IPS DF 6.9 (cell line): ENCODE results near the gene MPZL2.

ENCODE experiments used
- DNase-seq: peaks from one replicate; pipeline ENCODE4 v3.0.0-alpha.2; 2013; ENCODE audit warnings: low read depth, low spot score
- H3K27ac ChIP-seq: one replicate; pipeline ENCODE4 v1.5.1; 2013; ENCODE audit warnings: low read length, control low read depth
- H3K27me3 ChIP-seq: 2 replicates; pipeline ENCODE4 v1.6.1; 2013; ENCODE audit warnings: mild to moderate bottlenecking, low read length; ENCODE audit not compliant: control insufficient read depth, insufficient read depth
- H3K36me3 ChIP-seq: 2 replicates; pipeline ENCODE4 v1.6.1; 2013; ENCODE audit warnings: low read length; ENCODE audit not compliant: control insufficient read depth, insufficient read depth
- H3K4me1 ChIP-seq: 2 replicates; pipeline ENCODE4 v1.6.1; 2013; ENCODE audit warnings: low read length; ENCODE audit not compliant: control insufficient read depth, insufficient read depth
- H3K4me3 ChIP-seq: 2 replicates; pipeline ENCODE4 v1.5.1; 2013; ENCODE audit warnings: mild to moderate bottlenecking, low read length
- H3K9me3 ChIP-seq: 2 replicates; pipeline ENCODE4 v1.6.1; 2013; ENCODE audit warnings: low read length, inconsistent platforms; ENCODE audit not compliant: control insufficient read depth, insufficient read depth
- WGBS: extraction: QIAGEN DNeasy Blood & Tissue Kit; methylation state at CpG from one replicate; pipeline ENCODE4 v1.1.7; 2013; ENCODE audit warnings: mixed read lengths, missing lambda C conversion rate; ENCODE audit not compliant: insufficient read length, insufficient coverage; 5-methylcytosine and 5-hydroxymethylcytosine counted together

The MPZL2 gene

DNA sequence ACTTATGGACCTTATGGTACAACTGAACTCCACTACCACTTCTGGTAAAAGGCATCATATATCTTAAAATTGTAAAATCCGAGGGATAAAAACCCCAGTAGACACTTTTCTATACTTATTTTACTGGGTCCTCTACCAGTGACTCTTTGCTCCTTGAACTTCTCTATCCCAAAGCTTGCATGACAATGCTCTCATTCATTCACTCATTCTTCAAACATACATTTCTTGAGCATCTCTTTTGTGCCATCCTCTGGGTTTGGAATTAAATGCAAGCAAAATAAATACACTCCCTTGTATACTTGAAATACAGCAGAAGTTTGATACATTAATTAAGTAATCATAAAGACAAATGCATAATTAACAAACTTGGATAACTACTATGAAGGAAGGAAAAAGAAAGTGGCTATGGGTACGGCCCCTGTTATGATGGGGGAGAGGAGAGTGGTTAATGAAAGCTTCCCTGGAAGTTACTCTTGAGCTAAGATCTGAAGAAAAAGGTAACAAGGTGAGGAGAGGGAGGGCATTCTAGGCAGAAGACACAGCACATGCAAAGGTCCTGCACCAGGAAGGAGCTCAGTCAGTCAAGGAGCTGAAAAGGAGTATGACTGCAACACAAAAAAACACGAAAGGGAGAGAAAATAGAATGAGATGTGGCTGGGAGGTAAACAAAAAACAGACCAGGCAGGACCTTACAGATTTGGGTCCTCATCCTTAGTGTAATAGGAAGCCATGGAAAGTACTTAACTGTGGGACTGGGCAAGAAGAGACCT lies 19.9 kb downstream of the MPZL2 start:
- Histone ChIP-seq H3K9me3 (no peaks in the 10 kb centered on the region), H3K27ac (no peak overlapping the region), H3K4me3 (no peak overlapping the region), H3K4me1 (no peaks in the 10 kb centered on the region; the same call in 1 of the 2 replicates), H3K36me3 (no peaks in the 10 kb centered on the region), H3K27me3 (no peaks in the 10 kb centered on the region; the same call in 1 of the 2 replicates)
- no peak for DNase-seq
- WGBS = no CpG with 5 or more reads among the region's 3 CpGs

DNA sequence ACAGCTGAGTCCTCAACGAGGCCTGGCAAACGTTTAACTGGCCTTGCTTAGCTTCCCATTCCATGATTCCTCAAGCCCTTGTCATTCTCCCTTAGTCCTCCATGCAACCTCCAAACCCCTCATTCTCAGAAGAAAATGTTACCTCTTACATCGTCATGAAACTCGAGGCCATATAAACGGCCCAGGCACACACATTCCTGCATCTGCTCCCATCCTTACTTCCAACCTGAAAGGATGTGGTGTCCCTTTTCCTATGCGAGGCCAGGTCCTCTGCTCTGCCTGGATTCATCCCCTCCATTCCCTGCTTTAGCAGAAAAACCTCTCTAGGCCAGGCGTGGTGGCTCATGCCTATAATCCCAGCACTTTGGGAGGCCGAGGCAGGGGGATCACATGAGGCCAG lies 20.9 kb downstream of the MPZL2 start:
- no peaks in the 10 kb centered on the region; the same call in 1 of the 2 replicates for H3K4me1 ChIP-seq

DNA sequence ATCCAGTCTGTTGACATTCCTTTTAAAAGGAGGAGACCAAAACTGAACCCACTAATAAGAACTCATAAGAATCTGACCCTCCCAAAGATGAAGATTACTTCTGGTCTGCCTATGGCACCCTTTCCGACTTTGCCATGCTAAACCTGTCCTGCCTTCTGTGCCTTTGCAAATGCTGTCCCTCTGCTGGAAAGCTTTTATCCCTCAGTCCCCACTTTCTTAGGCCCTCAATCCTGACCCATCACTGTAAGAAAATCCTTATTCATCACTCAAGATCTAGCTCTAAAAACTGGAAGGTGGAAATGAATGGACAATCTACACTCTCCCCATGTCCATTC lies 22.4 kb downstream of the MPZL2 start:
- H3K36me3 ChIP-seq = no peaks in the 10 kb centered on the region
- H3K27me3 ChIP-seq = no peaks in the 10 kb centered on the region; the same call in 1 of the 2 replicates
- WGBS = no CpG with 5 or more reads among the region's 1 CpG
- no peak overlapping the region for H3K4me3 ChIP-seq
- no peaks in the 10 kb centered on the region; the same call in 1 of the 2 replicates for H3K4me1 ChIP-seq
- no peak for DNase-seq
- H3K27ac ChIP-seq = no peak overlapping the region
- H3K9me3 ChIP-seq = no peaks in the 10 kb centered on the region

More for the DNA sequence above, 20.9 kb downstream of the MPZL2 start:
- DNase-seq = no peak
- no CpG with 5 or more reads among the region's 8 CpGs for WGBS
- no peak overlapping the region for H3K4me3 ChIP-seq
- H3K27me3 ChIP-seq = no peaks in the 10 kb centered on the region; the same call in 1 of the 2 replicates
- H3K9me3 ChIP-seq = no peaks in the 10 kb centered on the region
- no peak overlapping the region for H3K27ac ChIP-seq
- H3K36me3 ChIP-seq = no peaks in the 10 kb centered on the region

DNA sequence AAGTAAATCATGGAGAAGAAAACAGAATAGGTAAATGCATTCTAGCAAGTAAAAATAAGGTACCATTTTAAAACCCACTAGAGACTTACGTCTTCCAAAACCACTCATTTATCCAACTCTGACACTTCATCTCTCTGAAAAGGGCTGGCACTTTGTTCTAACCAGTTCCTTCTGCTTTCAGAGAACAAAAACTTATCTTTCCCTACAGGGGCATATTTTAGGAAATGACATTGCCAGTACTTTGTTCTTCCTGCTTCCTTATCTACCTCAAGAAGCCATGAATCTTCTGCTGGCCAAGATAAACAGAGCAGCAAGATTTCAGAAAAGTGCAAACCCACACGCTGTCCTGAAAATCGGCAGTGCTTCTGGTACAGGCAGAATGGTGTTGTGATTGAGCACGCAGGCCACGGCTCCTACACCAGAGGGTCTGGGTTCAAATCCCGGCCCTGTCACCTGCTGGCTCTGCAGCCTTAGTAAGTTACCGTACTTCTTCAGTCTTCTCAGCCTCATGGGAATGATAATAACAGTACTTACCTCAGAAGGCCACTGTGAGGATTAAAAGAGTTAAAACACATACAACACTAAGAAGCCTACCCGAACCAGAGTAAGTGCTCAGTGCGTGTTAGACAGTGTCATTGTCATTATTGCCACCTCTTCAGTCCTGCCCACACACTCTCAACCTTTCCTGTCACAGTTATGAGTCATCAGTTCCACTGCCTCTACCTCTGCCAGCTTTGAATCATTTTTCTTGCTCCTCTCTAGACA lies 22.9 kb downstream of the MPZL2 start:
- Histone ChIP-seq H3K36me3 (no peaks in the 10 kb centered on the region), H3K27me3 (no peaks in the 10 kb centered on the region; the same call in 1 of the 2 replicates), H3K4me3 (no peak overlapping the region), H3K27ac (no peak overlapping the region), H3K9me3 (no peaks in the 10 kb centered on the region), H3K4me1 (no peaks in the 10 kb centered on the region; the same call in 1 of the 2 replicates)
- WGBS = no CpG with 5 or more reads among the region's 9 CpGs
- DNase-seq = no peak

DNA sequence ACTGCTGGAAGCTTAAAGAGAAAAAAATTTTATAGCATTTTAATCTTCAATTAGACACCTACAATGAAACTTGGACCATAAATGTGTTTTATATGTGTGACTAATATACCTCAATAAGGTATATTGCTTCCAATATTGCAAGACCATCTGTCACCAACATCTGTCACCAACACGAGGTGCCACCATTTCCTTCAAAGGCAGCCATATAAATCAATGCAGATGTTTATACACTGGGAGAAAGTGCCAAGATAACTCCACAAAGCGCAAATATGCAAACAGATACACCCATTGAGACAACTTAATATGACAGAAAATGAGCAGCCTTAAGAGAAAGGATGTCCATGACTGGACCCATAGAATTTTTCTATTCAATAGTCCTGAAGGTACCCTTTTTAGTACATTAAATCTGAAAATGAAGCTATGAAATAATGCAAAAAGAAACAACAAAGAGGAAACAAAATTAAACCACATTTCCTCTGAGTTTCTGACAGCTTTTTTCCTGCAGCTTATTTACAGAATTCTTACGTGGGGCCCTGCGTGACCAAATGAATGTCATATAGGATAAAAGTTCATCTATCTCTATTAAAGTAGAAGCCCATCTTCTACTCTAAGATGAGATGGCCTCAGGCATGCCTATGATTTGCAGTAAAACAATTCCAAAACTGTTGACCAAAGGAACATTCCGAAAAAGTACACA lies 24.4 kb downstream of the MPZL2 start:
- DNase-seq = no peak
- H3K9me3 ChIP-seq = no peaks in the 10 kb centered on the region
- no peaks in the 10 kb centered on the region; the same call in 1 of the 2 replicates for H3K27me3 ChIP-seq
- no peaks in the 10 kb centered on the region for H3K36me3 ChIP-seq
- no peak overlapping the region for H3K27ac ChIP-seq
- WGBS = no CpG with 5 or more reads among the region's 5 CpGs
- no peaks in the 10 kb centered on the region; the same call in 1 of the 2 replicates for H3K4me1 ChIP-seq
- H3K4me3 ChIP-seq = no peak overlapping the region

DNA sequence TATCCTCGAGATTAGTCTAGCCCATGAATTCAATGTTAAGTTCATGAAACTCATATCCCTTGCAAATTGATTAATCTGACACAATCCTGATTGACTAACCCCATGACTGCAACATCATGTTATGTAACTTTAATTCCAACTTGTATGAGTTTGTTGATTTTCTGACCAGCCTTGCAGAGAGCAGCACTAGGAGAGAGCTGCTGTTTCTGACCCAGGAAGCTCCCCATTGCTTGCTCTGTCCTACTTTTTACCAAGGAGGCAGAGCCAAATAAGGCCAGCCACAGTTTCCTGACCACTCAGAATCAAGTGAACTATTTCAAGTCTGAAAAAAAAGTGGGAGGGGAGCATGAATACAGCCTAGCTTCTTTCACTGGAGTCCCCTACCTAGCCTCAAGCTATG lies 25.2 kb downstream of the MPZL2 start:
- DNase-seq = no peak
- Histone ChIP-seq H3K4me1 (no peaks in the 10 kb centered on the region; the same call in 1 of the 2 replicates), H3K4me3 (no peak overlapping the region), H3K27ac (no peak overlapping the region), H3K27me3 (no peaks in the 10 kb centered on the region; the same call in 1 of the 2 replicates), H3K9me3 (no peaks in the 10 kb centered on the region), H3K36me3 (no peaks in the 10 kb centered on the region)
- no CpG with 5 or more reads among the region's 1 CpG for WGBS

DNA sequence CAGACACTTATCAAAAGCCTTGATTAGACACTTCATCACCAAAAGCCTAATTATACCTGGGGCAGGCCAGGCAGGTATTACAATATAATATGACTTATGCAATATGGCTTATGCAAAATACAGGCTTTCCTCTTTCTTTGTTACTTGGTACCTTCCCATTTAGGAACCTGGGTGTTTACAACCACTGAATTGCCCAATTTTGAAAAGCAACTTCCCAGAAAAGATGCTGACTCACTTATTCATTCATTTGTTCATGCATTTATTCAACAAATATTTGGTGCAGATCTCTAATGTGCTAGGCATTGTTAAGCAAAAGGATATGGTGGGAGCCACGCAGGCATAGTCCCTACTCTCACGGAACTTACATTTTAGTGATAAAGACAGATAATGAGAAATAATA lies 25.7 kb downstream of the MPZL2 start:
- no peaks in the 10 kb centered on the region; the same call in 1 of the 2 replicates for H3K27me3 ChIP-seq
- H3K4me1 ChIP-seq = no peaks in the 10 kb centered on the region; the same call in 1 of the 2 replicates
- no CpG with 5 or more reads among the region's 2 CpGs for WGBS
- DNase-seq = no peak
- no peaks in the 10 kb centered on the region for H3K36me3 ChIP-seq
- no peaks in the 10 kb centered on the region for H3K9me3 ChIP-seq
- no peak overlapping the region for H3K4me3 ChIP-seq
- H3K27ac ChIP-seq = no peak overlapping the region

DNA sequence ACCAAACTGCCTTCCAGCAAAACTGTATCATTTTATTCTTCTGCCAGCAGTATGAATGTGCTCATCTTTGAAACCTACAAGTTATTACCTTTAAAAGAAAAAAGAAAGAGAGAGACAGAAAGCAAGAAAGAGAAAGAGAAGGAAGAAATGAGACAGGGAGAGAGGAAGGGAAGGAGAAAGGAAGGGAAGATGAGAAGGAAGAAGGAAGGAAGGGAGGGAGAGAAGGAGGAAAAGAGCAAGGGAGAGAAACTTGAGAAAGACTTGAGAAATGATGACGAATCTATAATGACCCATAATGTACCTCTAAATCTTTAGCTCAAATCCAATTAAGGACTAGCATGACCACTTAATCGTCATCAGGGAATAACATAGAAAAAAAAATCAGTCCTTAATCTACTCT lies 27.9 kb downstream of the MPZL2 start:
- H3K4me1 ChIP-seq = no peaks in the 10 kb centered on the region; the same call in 1 of the 2 replicates
- no peaks in the 10 kb centered on the region; the same call in 1 of the 2 replicates for H3K27me3 ChIP-seq
- H3K4me3 ChIP-seq = no peak overlapping the region
- no peaks in the 10 kb centered on the region for H3K36me3 ChIP-seq
- H3K27ac ChIP-seq = no peak overlapping the region
- no peaks in the 10 kb centered on the region for H3K9me3 ChIP-seq
- DNase-seq = no peak
- WGBS = no CpG with 5 or more reads among the region's 2 CpGs

DNA sequence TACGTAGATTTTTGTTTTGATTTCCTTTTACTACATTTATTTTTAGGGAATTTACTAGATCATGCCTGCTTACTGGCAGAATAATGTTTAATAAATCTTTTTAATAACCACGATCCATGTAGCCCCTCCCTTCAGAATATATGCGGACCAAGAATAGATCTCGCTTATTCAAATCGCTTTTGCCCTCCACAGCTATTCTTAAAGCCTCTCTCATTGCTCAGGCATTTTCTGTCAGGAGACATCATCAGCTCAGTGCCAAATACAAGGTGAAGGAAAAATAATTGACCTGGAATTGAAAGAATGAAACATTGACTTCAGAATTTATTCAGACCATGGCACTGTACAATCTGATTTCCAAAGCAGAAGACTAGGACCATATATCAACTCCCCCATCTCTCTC lies 29.3 kb downstream of the MPZL2 start:
- no peak for DNase-seq
- H3K36me3 ChIP-seq = no peaks in the 10 kb centered on the region
- H3K4me1 ChIP-seq = no peaks in the 10 kb centered on the region; the same call in 1 of the 2 replicates
- H3K9me3 ChIP-seq = no peaks in the 10 kb centered on the region
- H3K4me3 ChIP-seq = no peak overlapping the region
- H3K27ac ChIP-seq = no peak overlapping the region
- H3K27me3 ChIP-seq = no peaks in the 10 kb centered on the region; the same call in 1 of the 2 replicates
- WGBS = no CpG with 5 or more reads among the region's 5 CpGs

DNA sequence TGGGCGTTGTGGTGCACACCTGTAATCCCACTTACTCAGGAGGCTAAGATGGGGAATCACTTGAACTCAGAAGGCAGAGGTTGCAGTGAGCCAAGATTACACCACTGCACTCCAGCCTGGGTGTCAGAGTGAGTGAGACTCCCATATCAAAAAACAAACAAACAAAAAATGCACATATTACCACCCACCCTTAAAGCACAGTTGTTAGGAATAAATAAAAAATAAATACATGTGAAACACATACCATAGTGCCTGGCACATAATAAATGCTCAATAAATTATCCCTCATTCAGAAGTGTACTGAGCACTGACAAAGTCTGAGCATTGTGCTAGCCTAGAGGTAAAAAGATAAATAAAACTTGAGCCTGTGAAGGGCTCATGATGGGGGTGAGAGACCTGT lies 30.2 kb downstream of the MPZL2 start:
- Histone ChIP-seq H3K27me3 (no peaks in the 10 kb centered on the region; the same call in 1 of the 2 replicates), H3K36me3 (no peaks in the 10 kb centered on the region), H3K4me1 (no peaks in the 10 kb centered on the region; the same call in 1 of the 2 replicates), H3K4me3 (no peak overlapping the region), H3K27ac (no peak overlapping the region), H3K9me3 (no peaks in the 10 kb centered on the region)
- DNase-seq = no peak
- no CpG with 5 or more reads among the region's 1 CpG for WGBS
